Smooth muscle cell of the umbilical artery (primary cell): ENCODE measurements around the gene AASDH. TPM values are rescaled to one million over a fixed set of nuclear protein-coding genes. Genes with fewer than 3 reads are reported as not detected.

Experiments used
- total RNA-seq: library from RNA; depleted of rRNA; stranded (reverse); fragments of >200 nt; gene quantifications from 2 replicates; pipeline ENCODE4 v1.2.3, GENCODE V29; 2014

Gene AASDH, protein sequence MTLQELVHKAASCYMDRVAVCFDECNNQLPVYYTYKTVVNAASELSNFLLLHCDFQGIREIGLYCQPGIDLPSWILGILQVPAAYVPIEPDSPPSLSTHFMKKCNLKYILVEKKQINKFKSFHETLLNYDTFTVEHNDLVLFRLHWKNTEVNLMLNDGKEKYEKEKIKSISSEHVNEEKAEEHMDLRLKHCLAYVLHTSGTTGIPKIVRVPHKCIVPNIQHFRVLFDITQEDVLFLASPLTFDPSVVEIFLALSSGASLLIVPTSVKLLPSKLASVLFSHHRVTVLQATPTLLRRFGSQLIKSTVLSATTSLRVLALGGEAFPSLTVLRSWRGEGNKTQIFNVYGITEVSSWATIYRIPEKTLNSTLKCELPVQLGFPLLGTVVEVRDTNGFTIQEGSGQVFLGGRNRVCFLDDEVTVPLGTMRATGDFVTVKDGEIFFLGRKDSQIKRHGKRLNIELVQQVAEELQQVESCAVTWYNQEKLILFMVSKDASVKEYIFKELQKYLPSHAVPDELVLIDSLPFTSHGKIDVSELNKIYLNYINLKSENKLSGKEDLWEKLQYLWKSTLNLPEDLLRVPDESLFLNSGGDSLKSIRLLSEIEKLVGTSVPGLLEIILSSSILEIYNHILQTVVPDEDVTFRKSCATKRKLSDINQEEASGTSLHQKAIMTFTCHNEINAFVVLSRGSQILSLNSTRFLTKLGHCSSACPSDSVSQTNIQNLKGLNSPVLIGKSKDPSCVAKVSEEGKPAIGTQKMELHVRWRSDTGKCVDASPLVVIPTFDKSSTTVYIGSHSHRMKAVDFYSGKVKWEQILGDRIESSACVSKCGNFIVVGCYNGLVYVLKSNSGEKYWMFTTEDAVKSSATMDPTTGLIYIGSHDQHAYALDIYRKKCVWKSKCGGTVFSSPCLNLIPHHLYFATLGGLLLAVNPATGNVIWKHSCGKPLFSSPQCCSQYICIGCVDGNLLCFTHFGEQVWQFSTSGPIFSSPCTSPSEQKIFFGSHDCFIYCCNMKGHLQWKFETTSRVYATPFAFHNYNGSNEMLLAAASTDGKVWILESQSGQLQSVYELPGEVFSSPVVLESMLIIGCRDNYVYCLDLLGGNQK
- 11.3 and 13.3 TPM in 2 replicates for total RNA-seq

DNA sequence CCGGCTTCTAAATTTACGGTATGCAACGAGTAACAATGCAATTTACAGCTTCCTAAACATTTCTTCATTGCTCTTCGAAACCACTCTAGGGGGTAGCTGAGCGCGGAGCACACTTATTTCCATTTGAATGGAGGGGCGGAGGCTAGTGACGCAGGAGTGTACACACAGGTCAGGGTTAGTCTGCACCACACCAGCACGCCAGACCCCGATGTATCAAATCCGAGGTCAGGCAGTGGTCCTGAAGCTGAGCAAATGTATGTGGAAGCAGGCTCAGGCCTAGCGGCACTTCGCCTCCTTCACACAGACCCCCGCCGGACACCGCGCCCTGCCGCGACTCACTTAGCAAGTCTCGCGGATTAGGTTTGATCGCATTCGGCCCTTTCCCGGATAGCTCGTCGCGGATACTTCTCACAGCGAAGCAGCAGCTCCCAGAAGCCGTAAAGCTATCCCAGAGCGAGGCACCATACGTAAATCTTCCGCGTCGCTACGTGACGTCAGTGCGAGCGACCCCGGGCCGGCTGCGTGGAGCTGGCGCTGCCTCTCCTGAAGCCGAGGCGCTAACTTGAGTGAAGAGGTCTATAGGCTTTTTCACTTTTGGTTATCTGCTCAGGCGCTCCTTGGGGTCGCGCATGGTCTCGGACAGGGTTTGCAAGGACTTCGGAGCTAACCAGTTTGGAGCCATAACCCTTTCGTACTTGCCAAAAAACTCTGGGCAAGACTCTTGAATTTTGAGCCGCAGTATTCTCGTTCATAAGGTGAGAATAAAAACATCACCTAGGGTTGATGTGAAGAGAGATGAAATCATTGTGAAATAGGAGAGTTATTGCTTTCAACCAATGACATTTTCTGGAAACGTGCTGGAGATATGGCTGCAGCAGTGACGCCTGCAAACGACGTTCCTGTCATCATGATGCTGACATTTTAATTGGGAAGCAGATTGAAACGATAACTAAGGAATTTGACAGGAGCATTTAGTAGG lies at the start of gene AASDH:
Gene AASDH (minus strand): TSS at position 469 of the 979 bp plus-strand sequence. CDS start 3,192 bp downstream, outside the sequence.

DNA sequence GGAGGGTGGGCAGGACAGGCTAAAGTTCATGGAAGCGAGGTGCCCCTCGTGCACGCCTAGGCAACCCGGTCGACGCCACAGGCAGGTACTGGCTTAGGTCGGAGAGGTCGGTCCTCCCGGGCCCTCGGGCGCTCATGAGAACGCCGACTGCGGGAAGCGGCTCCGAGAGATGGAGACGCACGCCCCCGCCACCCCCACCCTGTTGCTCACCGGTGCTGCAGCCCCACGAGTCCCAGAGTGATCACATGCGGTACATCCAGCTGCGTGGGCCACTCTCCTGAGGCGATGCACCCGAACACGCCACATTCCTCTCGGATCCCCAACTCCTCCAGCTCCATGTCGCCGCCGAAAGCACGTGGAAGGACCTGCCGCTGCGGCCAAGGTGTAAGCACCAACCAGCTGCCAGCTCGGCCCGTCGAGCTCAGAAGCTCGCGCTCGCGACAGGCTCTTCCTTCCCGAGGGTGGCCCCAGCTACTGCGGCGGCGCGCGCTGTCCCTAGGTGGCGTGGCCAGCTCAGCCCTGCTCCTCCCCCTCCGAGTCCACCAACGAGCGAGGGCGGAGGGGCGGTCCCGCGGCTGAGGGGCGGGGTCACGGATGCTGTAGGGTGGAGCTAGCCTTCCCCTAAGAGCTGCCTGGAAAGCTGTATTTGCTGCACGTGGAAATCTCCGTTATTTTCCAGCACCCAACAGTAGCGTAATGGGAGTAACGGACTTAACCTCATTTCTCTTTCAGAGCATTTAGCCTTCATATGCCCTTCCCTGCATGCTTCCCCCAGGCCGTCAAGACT lies 48.0 kb upstream of the AASDH start, which contains the start of gene PPAT:
Gene PPAT (minus strand): TSS at position 476 of the 787 bp plus-strand sequence. CDS start 138 bp downstream, at position 338.

Other genes starting within 250 kb of the AASDH start
- gene PPAT, start 48.1 kb upstream of the AASDH start, total RNA-seq = 15.7 and 29.9 TPM in 2 replicates
- 35.9 and 102 TPM in 2 replicates for gene PAICS, start 48.8 kb upstream of the AASDH start, total RNA-seq
- gene SRP72, start 80.1 kb upstream of the AASDH start, total RNA-seq = 77.5 and 138 TPM in 2 replicates
- gene ARL9, start 118.3 kb upstream of the AASDH start, total RNA-seq = 0.23 TPM in 1 of 2 replicates, not detected in the other